Thyroid gland (tissue), 4 donors: ENCODE results near the gene CWF19L2.

Experiments
- CTCF ChIP-seq, 6 experiments: fragments of 200-600 bp in 3 of 6; fragments of 450-650 bp in 3 of 6; sonication (generic) in 3 of 6; IDR thresholded peaks; one replicate each; pipeline ENCODE4 v1.5.1; 2016 to 2019; ENCODE audit warnings: antibody characterized with exemption in 6 of 6, mild to moderate bottlenecking in 2 of 6, inconsistent platforms in 1 of 6, moderate library complexity in 1 of 6
- POLR2A ChIP-seq, 2 donors: fragments of 450-650 bp; IDR thresholded peaks; one replicate each; pipeline ENCODE4 v1.6.1; 2017; ENCODE audit warnings: antibody characterized with exemption in 2 of 2, mild to moderate bottlenecking in 2 of 2, moderate library complexity in 1 of 2

DNA sequence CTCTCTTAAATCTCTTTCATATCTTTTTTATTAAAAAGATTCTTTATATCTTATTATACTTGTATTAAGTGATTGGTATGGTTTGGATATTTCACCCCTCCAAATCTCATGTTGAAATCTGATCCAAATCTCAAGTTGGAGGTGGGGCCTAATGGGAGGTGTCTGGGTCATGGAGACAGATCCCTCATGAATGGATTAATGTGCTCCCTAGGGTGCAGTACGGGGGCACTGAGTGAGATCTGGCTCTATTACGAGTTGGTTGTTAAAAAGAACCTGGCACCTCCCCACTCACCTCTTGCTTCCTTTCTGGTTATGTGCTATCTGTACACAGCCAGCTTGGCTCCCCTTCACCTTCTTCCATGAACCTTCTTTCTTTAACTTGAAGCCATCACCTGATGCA lies 149.6 kb downstream of the CWF19L2 start:
- no peak for TF ChIP-seq CTCF (IDR thresholded peaks at IDR 0.05)
- no peak for TF ChIP-seq POLR2A (IDR thresholded peaks at IDR 0.05)
